ENCODE measurements around the gene NAV3.

Gene NAV3

GRCh38 chr12:77968571-77968970, 137.9 kb downstream of the NAV3 start:
- H3K27ac Mint-ChIP-seq, result no peak overlapping the region
- H3K4me3 Mint-ChIP-seq, result no peak overlapping the region
- no peaks in the 10 kb centered on the region for H3K9me3 Mint-ChIP-seq
- H3K36me3 Mint-ChIP-seq (ENCODE audit: low read depth), result no peaks in the 10 kb centered on the region
- no peaks in the 10 kb centered on the region for H3K4me1 Mint-ChIP-seq (ENCODE audit: low read depth)
- no peaks in the 10 kb centered on the region for H3K27me3 Mint-ChIP-seq

DNA sequence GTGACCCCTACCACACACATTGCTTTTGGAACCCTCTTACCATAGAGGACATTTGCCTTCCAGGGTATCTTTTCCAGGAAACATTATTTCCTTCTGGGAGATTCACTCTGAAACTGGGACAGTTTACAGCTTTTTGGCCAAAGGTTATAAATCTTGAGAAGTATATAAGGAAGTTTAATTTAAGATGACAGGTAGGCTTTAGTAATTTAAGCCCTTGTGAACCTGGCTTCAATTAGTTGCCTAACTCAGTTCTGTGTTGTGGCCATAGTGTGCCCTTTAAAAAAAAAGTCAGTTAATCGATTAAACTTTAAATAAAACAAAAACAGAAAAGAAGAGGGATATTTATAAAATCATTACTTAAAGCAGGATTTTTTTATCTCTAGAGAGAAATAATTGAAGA, 142.9 kb downstream of the NAV3 start:
- H3K27me3 Mint-ChIP-seq, result no peaks in the 10 kb centered on the region
- no peak overlapping the region for H3K4me3 Mint-ChIP-seq
- H3K27ac Mint-ChIP-seq, result no peak overlapping the region
- no peaks in the 10 kb centered on the region for H3K9me3 Mint-ChIP-seq
- no peaks in the 10 kb centered on the region for H3K4me1 Mint-ChIP-seq (ENCODE audit: low read depth)
- H3K36me3 Mint-ChIP-seq (ENCODE audit: low read depth), result no peaks in the 10 kb centered on the region

DNA sequence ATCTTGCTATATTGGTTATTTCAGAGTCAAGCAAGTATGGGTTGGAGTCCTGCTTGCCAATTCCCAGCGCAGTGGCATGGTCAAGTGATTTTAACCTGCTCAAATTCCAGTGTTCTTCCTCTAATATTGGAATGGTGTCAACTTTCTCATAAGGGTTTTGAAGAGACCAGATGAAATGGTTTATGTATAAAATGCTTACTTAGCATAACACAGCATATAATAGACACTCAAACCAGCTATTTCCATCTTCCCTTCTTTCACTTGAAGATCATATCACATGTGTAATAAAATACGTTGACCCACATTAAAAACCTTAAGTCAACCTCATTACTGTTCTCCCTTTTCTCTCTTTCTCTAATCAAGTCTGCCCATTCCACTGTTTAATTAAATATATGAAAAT, 144.0 kb downstream of the NAV3 start:
- Mint-ChIP-seq H3K4me1 (ENCODE audit: low read depth) (no peaks in the 10 kb centered on the region), H3K27me3 (no peaks in the 10 kb centered on the region), H3K9me3 (peaks cover under 1% of the 10 kb centered on the region), H3K36me3 (ENCODE audit: low read depth) (no peaks in the 10 kb centered on the region), H3K27ac (no peak overlapping the region), H3K4me3 (no peak overlapping the region)

GRCh38 chr12:77979597-77980250, 149.0 kb downstream of the NAV3 start:
- H3K27ac Mint-ChIP-seq, result no peak overlapping the region
- H3K27me3 Mint-ChIP-seq, result no peaks in the 10 kb centered on the region
- H3K4me1 Mint-ChIP-seq (ENCODE audit: low read depth), result no peaks in the 10 kb centered on the region
- peaks cover 3% of the 10 kb centered on the region for H3K9me3 Mint-ChIP-seq
- H3K4me3 Mint-ChIP-seq, result no peak overlapping the region
- H3K36me3 Mint-ChIP-seq (ENCODE audit: low read depth), result no peaks in the 10 kb centered on the region

- H3K4me3 Mint-ChIP-seq, result no peak overlapping the region
- no peaks in the 10 kb centered on the region for H3K4me1 Mint-ChIP-seq (ENCODE audit: low read depth)
- H3K27me3 Mint-ChIP-seq, result no peaks in the 10 kb centered on the region
- H3K9me3 Mint-ChIP-seq, result peaks cover 3% of the 10 kb centered on the region
- H3K36me3 Mint-ChIP-seq (ENCODE audit: low read depth), result no peaks in the 10 kb centered on the region
- no peak overlapping the region for H3K27ac Mint-ChIP-seq
Measured at GRCh38 chr12:77980782-77981181, 150.1 kb downstream of the NAV3 start.

GRCh38 chr12:77983859-77984258, 153.2 kb downstream of the NAV3 start:
- Mint-ChIP-seq H3K27ac (no peak overlapping the region), H3K4me3 (no peak overlapping the region), H3K36me3 (ENCODE audit: low read depth) (no peaks in the 10 kb centered on the region), H3K27me3 (no peaks in the 10 kb centered on the region), H3K4me1 (ENCODE audit: low read depth) (no peaks in the 10 kb centered on the region), H3K9me3 (peaks cover 3% of the 10 kb centered on the region)

DNA sequence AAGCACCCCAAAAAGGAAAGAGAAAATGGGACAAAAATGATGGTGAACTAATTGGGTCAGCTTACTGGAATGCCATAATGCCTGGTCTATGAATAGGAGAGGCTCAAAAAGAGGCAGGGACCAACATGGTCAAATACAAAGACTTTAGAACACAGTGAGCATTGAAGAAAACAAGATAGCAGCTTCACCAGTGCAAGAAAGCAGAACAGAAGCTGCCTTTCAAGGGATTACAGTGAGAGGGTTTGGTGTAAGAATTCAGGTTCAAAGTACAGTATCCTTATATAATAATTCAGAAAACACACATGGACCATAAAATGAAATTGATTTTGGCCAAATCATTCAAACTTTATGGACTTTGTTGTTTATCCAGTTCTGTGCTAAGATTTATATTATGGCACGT, 162.1 kb downstream of the NAV3 start:
- H3K4me3 Mint-ChIP-seq, result no peak overlapping the region
- peaks cover 4% of the 10 kb centered on the region for H3K9me3 Mint-ChIP-seq
- no peak overlapping the region for H3K27ac Mint-ChIP-seq
- no peaks in the 10 kb centered on the region for H3K36me3 Mint-ChIP-seq (ENCODE audit: low read depth)
- no peaks in the 10 kb centered on the region for H3K27me3 Mint-ChIP-seq
- H3K4me1 Mint-ChIP-seq (ENCODE audit: low read depth), result no peaks in the 10 kb centered on the region

GRCh38 chr12:77993658-77994057, 163.0 kb downstream of the NAV3 start:
- no peaks in the 10 kb centered on the region for H3K27me3 Mint-ChIP-seq

DNA sequence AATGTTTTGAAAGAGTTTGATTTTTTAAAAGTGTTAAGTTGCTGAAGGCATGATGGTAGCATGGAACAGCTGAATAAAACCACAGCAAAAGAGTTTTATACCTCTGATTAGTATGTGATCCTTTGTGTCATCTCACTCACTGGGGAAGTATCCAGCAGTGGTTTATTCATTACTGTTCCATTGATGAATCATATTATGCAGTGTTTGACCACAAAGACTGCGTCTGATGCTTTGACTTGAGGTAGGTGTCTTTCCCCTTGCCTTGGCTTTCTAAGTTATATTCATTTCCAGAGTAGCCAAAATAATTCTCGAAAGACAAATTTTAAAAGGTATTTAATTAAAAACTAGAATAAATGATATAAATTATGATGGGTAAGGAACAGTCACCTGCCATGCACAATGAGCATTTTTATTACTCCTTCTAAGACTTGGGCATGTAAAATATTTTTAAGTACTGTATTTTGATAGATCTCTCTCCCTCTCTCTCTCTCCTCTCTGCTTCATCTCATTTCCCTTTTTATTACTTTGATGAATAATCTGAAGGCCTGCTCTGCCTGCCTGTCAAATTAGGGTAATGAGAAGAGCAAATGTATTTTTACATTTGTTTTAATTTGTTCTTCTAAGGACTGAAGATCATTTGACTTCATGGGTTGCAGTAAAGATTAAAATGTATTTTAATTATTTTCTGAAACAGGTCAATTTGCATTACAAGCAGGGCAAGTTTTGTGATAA, 164.9 kb downstream of the NAV3 start:
- H3K27me3 Mint-ChIP-seq, result no peaks in the 10 kb centered on the region
- no peaks in the 10 kb centered on the region for H3K36me3 Mint-ChIP-seq (ENCODE audit: low read depth)
- H3K4me3 Mint-ChIP-seq, result no peak overlapping the region
- no peak overlapping the region for H3K27ac Mint-ChIP-seq
- H3K9me3 Mint-ChIP-seq, result no peaks in the 10 kb centered on the region
- no peaks in the 10 kb centered on the region for H3K4me1 Mint-ChIP-seq (ENCODE audit: low read depth)

More at GRCh38 chr12:77993658-77994057, 163.0 kb downstream of the NAV3 start:
- Mint-ChIP-seq H3K4me3 (no peak overlapping the region), H3K9me3 (peaks cover 4% of the 10 kb centered on the region), H3K36me3 (ENCODE audit: low read depth) (no peaks in the 10 kb centered on the region), H3K4me1 (ENCODE audit: low read depth) (no peaks in the 10 kb centered on the region), H3K27ac (no peak overlapping the region)

- no peaks in the 10 kb centered on the region for H3K4me1 Mint-ChIP-seq (ENCODE audit: low read depth)
- H3K27me3 Mint-ChIP-seq, result no peaks in the 10 kb centered on the region
- H3K4me3 Mint-ChIP-seq, result no peak overlapping the region
- no peaks in the 10 kb centered on the region for H3K36me3 Mint-ChIP-seq (ENCODE audit: low read depth)
- H3K27ac Mint-ChIP-seq, result no peak overlapping the region
- H3K9me3 Mint-ChIP-seq, result no peaks in the 10 kb centered on the region
Measured at GRCh38 chr12:77996670-77997069, 166.0 kb downstream of the NAV3 start.

GRCh38 chr12:77998236-77998786, 167.6 kb downstream of the NAV3 start:
- H3K4me3 Mint-ChIP-seq, result no peak overlapping the region
- H3K27me3 Mint-ChIP-seq, result no peaks in the 10 kb centered on the region
- H3K36me3 Mint-ChIP-seq (ENCODE audit: low read depth), result no peaks in the 10 kb centered on the region
- no peaks in the 10 kb centered on the region for H3K4me1 Mint-ChIP-seq (ENCODE audit: low read depth)
- H3K9me3 Mint-ChIP-seq, result no peaks in the 10 kb centered on the region
- no peak overlapping the region for H3K27ac Mint-ChIP-seq

DNA sequence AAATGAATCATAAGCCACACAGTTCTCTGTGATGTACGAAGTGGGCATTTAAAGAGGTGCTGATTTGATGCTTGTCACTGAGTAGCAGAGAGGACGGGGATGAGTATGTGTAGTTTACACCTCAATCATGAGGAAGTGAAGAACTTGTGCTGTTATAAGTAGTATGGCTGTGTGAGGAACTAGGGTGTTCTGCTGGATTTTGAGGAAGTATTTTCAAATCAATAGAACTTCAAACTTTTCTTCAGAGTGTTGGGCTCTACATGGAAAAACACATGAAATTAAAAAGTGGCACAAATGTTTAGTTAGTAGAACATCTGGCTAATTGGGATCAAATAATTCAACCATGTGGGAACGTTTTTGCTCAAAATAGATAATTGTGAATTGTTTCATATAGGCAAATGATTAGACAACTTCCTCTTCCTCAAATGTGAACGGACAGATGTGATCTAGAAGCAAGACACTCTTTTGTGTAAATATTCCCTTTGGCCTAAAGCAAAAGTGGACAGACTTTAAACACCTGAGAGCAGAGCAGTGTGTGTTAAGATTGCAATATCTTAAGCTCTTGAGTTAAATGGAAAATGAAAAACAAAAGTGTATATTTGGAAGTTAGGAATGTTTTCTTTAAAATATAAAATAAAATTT, 168.5 kb downstream of the NAV3 start:
- H3K9me3 Mint-ChIP-seq, result no peaks in the 10 kb centered on the region
- no peak overlapping the region for H3K27ac Mint-ChIP-seq
- H3K36me3 Mint-ChIP-seq (ENCODE audit: low read depth), result no peaks in the 10 kb centered on the region
- H3K27me3 Mint-ChIP-seq, result no peaks in the 10 kb centered on the region
- H3K4me3 Mint-ChIP-seq, result no peak overlapping the region
- no peaks in the 10 kb centered on the region for H3K4me1 Mint-ChIP-seq (ENCODE audit: low read depth)

DNA sequence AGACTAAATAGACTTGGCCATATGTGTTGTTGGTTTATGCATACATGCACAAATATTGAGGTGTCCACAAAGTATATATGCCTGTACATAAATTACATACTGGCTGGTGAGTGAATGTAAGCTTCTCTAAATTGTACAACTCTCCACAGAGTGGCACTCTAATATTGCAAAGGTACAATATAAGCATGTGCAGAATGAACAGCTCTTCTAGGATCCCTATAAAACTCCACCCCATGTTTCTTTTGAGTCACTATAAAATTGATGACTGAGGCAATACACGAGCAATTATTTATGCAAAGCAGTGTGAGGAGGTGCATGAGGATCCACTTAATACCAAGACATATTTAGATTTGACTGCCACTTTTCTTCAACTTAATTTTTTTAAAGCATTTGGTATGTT, 172.2 kb downstream of the NAV3 start:
- no peak overlapping the region for H3K4me3 Mint-ChIP-seq
- no peaks in the 10 kb centered on the region for H3K9me3 Mint-ChIP-seq
- H3K4me1 Mint-ChIP-seq (ENCODE audit: low read depth), result no peaks in the 10 kb centered on the region
- H3K36me3 Mint-ChIP-seq (ENCODE audit: low read depth), result no peaks in the 10 kb centered on the region
- H3K27ac Mint-ChIP-seq, result no peak overlapping the region
- H3K27me3 Mint-ChIP-seq, result no peaks in the 10 kb centered on the region

- Mint-ChIP-seq H3K4me1 (ENCODE audit: low read depth) (no peaks in the 10 kb centered on the region), H3K4me3 (no peak overlapping the region), H3K27me3 (no peaks in the 10 kb centered on the region), H3K36me3 (ENCODE audit: low read depth) (no peaks in the 10 kb centered on the region), H3K9me3 (no peaks in the 10 kb centered on the region), H3K27ac (no peak overlapping the region)
Measured at GRCh38 chr12:78004249-78005093, 173.8 kb downstream of the NAV3 start.

All from stimulated activated naive CD8-positive, alpha-beta T cell treated with anti-CD3 and anti-CD28 coated beads, Interleukin-15, Interleukin-2, amounts not matched to agents 100 ng/mL and 50 ng/mL, for 24 hours (primary cell).